NCI-H526 (cell line): ENCODE data around the gene DOK4.

Experiments
- DNase-seq, 2 experiments: peaks; one replicate each; lab custom pipeline; 2025; lab: John Stamatoyannopoulos, UW

The DOK4 gene

DNA sequence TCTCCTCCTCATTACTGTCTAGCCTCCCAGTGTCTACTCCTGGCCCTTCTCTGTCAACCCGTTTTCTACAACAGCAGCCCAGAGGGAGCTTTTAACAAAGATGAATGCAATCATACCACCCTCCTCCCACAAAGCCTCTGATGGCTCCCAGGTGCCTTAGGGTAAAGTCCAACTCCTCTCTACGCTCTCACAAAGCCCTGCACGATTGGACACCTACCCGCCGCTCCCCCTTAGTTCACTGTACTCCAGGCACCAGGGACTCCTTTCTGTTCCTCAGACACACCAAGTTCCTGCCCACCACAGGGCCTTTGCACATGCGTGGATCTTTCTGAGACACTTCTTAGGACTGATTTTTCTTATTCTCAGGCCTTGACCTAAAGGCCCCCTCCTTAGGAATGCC is 32.6 kb upstream of the DOK4 start:
- no peak for DNase-seq

DNA sequence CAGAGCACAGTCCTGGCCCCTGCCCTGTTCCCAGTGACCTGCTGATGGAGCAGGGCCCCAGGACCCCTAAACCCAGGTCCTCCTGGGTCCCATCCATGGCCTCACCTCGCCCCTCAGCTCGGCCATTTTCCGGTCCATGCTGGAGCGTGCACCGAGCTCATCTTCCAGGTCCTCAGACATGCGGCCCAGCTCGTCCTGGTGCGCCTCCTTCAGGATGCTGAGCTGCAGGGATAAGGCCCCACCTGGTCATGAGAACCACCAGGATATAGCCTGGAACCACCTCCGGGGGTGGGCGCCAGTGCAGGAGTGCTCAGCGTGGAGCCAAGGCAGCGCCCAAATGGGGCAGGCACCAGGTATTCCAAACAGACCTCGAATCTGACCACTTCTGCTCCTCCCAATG is 32.2 kb upstream of the DOK4 start:
- no peak for DNase-seq

DNA sequence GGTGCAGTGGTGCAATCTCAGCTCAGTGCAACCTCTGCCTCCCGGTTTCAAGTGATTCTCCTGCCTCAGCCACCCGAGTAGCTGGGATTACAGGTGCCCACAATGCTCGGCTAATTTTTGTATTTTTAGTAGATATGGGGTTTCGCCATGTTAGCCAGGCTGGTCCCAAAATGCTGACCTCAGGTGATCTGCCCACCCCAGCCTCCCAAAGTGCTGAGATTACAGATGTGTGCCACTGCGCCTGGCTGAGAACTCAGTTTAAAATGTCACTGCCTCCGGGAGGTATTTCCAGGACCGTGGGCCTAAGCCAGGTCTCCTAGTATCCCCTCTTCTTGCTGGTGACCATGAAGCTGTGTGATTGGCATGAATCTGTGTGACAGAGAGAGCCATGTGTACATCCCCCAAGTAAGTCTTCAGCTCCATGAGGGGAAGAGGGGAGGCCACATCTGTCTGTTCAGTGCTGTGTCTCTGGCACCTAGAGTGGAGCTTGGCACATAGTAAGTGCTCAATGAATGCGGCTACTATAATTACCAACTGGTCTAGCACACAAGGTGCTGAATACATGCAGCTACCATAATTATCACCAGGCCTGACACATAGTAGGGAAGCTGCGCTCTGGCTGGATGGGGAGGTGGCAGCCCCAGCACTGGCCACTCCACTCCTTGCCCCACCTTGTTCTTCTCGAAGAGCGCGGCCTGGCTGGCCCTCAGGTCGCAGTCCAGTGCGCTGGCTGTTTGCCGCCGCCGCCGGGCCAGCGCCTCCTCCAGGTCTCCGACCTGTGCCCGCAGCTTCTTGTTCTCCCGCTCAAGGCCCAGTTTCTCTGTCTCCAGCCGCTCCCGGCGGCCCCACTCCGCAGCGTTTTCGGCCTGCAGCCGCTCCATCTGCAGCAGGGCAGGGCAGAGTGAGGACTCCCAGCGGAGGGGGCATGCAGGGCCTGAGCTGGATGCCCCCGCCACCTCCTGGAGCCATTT is 31.4 kb upstream of the DOK4 start:
- no peak for DNase-seq

DNA sequence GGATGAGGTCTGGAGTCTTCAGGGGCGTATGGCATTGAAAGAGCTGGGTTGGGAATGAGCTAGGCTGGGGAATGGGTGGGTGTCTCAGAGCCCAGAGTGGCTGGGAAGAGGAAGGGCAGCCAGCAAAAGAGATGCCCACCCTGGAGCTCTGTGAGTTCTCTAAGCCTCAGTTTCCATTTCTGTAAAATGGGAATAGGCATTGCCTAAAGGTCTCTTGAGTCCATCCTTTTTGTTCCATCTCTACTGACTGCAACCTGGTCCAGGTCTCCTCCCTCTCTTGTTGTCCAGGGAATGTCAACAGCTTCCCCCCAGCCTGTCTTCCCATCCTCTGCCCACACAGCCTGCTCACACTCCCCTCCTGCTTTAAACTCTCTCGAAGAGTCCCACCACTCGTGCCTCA is 30.5 kb upstream of the DOK4 start:
- DNase-seq: no peak

DNA sequence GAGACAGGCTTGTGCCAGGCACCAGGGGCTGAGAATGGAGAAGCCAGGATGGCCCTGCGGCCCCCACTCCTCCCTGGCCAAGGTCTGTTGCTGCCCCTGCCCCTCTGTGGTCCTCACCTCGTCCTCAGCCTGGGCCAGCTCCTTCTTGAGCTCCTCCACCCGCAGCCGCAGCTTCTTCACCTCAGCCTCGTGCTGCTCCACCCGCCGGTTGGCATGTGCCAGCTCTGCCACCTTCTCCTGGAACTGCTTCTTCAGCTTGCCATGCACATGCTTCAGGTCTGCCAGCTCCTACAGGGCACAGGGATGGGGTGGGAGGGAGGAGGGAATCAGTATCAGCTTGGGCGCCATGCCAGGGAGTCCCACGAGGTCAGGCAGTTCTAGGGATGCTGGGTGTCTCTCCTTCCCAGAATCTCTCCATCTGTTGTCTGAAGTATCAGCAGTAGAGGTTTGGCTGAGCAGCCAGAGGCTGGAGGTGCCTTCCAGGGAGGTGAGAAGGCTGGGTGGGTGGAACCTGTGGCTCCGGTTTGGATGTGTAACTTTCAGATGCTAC is 30.0 kb upstream of the DOK4 start:
- DNase-seq: no peak

DNA sequence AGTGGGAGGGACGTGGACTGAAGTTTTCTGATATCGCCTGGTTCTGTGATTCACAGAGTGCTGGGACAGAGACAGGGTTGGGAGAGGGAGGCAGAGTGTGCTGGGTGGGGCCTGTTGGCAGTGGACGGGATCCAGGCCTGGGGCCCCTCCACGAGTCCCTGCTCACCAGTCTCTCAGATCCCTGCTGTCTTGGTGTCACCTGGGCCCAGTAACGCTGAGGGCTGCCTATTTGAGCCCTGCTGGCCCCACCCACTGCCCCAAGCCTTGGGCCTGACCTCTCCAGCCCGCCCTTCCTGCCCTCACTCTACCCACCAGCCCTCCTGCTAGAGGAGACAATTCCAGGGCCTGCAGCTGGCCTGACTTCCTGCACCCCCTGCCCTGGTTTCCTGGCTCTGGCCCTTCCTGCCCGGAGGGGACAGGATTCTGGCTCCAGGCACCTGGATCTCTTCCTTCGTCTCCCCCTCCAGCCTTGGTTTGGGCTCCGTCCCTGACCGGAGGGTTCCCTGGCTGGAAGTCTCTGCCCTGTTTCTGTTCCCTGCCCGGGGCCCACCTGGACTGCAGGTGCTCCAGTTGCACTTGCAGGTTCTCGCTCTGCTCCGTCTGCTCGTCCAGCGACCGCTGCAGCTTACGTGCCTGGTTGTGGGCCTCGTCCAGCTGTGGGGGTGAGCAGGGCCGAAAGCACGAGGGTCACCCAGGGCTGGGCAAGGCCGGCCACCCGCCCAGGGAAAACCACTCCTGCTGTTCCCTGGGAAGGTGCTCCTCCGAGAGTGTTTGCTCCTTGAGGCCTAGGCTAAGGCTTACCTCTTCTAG is 28.7 kb upstream of the DOK4 start:
- DNase-seq: no peak

DNA sequence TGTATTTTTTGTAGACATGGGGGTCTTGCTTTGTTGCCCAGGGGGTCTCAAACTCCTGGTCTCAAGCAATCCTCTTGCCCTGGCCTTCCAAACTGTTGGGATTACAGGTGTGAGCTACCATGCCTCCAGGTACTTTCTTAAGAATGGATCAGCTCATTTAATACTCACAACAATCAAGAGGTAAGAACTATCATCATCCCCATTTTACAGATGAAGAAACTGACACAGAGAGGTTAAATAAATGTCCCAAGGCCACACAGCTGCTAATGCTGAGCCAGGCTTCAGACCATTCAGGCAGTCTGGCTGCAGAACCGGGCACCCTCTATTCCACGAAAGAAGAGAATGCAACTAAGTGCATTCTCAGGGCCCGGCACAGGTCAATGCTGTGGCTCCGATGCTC is 28.1 kb upstream of the DOK4 start:
- no peak for DNase-seq

DNA sequence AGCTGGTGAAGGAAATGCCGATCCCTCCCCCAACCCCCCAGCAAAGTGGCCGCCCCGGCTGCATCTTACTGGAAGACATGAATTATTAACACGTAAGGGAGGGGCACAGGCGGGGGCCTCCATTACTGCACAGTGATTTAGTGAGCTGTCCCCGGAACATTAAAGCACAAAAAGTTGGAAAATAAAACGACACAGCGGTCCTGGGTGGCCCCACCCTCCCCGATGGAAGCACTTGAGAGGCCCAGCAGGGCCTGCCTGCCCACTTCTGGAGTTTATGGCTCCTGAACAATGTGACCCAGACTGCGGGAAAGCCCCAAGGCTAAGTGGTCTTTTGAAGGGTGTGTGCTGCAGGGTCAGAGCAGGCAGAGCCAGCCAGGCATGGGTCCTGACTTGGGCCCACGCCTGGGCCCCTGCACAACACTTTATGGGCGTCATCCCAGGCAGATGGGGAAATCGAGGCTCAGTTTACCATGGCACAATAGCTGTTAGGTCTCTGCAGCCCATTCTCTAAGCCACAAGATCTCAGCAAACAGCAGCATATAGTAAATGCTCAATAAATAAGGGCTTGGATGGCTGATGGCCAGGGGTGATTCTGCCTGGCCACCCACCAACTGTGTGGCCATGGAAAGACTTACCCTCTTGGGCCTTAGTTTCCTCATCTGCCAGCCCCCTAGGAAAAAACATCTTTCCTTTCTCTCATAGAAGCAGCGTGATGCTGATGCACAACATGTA is 27.2 kb upstream of the DOK4 start:
- no peak for DNase-seq

DNA sequence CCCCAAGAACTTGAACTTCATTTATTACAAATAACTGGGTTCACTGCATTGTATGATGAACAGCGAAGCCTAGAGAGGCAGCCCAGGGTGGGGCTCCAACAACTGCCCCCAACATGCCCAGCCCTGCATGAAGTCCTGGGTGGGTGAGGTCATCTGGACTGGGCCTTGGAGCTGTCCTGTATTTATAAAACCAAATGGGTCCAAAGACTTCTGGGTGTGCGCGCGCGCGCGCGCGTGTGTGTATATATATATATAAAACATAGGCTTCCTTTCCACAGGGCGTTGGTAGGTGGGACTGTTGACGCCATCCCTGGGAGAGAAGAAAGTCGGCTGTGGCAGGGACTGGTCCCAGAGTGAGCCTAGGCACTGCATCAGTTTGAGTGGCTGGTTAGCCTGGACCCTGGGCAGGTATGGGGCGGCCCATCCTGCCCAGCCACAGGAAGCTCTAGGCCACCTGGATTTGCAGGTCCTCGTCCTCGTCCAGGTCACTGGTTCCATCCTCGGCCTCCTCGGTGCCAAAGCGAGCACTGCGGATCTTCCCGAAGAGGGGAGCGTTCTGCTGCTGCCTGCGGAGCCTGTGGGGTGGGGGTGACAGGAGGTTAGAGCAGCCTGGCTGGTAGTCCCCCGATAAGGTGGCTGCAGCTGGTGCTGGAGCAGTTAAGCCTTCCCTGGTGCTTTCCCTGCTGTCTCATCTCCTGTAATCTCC is 26.2 kb upstream of the DOK4 start:
- DNase-seq: no peak

DNA sequence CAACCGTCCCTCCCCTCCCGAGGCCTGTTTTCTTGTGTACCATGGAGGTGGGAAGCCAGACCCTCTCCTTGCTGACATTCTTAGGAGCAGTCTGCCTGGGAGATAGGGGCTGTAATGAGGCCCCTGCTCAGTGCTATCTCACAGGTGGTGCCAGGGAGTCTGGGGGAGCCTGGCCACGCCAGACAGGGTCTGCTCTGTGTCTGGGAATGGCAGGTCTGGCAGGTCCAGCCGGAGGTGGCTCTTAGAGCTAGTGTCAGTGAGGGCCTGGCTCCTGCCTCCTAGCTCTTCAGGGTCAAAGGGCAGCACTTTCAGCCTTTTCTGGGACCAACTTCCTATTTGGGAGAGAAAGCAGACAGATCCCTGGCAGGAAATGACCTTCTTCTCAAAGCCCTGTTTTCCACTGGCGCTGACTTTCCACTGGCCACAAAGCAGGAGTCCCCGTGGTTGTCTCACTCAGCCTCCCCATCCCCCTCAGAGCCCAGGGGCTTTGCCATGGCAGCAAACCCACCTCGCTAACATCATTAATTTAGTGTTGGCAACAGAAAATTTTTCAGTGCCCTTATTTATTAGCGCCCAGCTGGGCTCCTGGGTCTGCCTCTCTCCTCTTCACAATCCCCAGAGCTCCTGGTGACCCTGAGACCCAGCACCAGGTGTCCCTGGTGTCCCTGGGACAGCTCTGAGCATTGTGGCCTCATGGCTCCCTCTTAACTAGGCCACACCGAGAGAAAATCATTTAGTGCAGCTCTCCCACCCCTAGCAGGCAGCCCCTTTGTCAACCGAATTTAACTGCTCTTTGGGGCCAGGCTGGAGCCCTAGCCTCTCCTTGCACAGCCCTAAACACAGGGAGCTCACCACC is 24.0 kb upstream of the DOK4 start:
- no peak for DNase-seq

DNA sequence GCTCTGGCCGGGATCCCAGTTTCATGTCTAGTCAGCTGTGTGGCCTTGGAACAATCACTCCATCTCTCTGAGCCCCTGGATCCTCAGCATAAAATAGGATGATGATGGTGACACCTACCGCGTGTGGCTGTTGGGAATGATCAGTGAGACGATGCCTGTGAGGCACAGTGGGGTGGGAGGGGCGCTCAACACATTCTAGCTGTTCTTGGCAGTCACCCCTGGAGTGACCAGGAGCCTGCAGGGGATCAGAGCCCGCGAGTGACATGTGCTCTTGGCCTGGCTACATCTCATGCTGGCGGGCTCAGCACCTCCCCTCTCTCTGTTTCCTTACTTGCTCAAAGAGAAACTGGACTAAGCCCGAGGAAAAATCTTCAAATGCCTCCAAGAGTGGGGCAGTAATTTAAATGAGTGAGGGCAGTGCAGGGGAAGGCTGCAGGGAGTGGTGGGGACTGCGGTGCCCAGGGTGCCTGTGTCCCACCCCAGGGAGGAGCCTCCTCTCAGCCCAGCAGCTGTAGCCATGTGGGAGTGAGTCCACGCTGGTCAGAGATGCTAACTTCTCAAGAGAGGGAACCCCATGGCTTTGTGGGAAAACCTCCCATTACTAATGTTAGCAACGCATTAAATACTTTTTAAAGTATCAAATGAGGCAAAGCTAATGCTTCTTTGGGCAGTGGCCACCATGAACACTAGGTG is 23.1 kb upstream of the DOK4 start:
- DNase-seq: no peak

DNA sequence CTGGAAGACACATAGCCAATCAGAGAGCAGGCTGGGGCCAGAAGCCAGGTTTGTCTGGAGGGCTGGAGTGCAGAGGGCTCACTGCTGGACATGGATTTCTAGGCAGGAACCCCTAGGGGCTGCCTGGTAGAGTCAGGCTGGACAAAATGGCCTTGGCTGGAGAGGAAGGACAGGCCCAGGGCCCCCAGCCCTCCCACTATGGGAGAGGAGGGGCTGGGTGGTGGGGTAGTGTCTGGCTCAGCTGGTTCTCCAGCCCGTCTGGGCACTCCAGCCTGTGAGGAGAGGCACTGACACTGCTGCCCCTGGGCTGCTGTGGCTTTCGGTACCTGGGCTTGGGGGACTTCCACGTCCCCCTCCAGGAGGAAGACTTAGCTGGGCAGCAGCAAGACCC is 21.7 kb upstream of the DOK4 start:
- no peak for DNase-seq

DNA sequence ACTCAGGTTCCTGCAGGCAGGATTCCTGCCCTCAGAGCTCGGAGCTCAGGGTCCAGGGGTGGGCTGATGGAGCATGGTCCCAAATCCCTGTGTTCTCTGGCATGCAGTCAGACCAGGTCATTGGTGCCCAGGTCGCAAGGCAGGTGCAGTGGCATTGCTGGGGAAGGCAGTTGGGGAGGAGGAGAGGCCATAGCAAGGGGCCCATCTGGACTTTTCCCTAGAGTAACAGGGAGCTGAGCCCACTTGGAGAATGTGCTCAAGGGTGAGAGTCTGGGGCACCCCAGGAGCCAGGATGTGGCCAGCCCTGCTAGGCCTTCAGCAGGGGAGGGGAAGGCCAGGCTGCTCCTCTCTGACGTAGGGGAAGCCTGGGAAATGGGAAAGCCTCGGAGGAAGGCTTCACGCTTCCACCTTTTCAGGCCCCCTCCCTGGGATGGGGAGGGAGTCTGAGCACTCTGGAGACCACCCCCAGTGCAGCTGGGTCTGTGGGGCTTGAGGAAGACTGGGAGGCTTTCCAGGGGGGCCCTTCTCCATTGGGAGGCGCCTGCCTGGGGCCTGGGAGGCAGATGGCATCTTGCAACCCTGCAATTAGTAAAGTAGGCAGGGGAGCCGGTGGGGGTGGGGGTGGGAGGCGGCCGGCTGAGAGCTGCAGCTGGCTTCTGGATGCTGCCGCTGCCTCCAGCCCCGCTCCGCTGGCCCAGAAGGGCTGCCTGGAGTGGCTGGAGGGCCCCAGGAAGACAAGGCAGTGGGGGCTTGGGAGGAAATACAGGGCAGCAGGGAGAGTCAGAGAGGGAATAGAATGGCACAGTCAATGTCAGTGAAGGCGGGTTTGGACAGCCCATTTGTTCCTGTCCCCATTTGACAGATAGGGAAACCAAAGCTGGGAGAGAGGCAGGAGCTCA is 21.1 kb upstream of the DOK4 start:
- no peak for DNase-seq

DNA sequence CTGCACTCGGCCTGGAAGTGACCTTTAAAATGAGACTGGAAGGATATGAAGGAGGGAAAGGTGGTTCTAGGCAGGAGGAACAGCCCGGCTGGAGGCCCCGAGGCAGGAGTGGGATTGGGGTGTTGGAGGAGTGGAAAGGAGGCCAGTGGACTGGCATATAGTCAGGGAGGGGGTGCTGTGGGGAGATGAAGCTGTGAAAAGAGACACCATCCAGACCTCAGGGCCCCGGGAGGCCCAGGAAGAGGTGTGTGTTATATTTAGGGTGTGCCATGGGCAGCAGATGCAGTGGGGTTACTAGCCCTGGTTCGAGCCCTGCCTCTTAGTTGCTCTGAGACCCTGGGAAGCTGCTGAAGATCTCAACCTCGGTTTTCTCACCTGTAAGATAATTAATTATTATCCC is 18.9 kb upstream of the DOK4 start:
- no peak for DNase-seq

DNA sequence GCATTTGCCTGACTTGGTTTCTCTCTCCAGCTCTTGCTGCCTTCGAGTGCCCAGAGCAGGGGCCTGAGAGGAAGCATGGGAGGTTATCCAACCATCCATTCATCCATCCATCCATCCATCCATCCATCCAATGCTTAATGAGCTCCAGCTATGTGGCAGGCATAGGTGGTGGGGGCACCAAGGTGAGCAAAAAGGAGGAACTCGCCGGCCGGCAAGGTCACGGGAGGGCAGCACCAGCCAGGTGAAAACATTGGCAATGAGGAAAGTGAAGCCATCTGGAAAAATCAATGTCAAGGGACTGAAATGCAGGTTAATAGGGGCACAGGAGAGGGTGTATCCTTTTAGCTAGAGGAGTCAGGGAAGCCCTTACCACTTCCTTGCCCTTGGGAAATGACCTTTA is 18.2 kb upstream of the DOK4 start:
- DNase-seq: no peak

DNA sequence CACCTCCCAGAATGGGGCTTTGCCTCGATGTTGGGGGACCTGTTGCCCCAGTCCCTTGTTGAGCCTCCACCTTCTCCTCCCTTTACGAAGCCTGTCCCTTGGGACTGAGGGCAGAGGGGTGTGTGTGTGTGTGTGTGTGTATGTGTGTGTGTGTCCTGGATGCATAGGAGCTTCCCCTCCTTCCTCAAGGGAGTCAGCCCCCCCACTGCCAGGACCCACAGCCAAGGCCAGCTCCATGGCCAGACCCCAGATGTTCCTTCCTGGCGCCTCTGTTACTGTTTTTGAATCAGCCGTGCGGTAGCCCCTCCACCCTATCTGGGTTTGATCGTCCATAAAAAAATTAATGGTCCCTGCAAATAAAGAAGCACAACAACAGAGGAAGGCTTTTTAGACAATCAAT is 17.7 kb upstream of the DOK4 start:
- no peak for DNase-seq

DNA sequence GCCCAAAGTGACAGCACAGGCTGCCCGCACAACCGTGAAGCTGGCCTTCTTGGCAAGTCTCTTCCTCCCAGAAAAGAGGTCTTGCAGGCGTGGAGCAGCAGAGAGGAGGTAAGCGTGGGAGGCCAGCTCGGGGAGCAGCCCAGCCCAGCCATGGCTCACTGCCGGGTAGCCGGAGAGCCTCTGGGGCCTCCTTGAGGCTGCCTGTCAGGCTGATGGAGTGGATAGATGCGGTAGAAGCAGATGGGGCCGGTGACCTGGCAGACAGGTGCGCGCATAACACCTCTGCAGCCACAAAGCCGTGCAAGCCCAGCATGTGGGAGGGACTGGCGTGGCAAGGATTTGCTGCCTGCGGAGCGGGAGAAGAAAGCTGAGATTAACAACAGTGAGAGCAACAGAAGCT is 17.1 kb upstream of the DOK4 start:
- no peak for DNase-seq

DNA sequence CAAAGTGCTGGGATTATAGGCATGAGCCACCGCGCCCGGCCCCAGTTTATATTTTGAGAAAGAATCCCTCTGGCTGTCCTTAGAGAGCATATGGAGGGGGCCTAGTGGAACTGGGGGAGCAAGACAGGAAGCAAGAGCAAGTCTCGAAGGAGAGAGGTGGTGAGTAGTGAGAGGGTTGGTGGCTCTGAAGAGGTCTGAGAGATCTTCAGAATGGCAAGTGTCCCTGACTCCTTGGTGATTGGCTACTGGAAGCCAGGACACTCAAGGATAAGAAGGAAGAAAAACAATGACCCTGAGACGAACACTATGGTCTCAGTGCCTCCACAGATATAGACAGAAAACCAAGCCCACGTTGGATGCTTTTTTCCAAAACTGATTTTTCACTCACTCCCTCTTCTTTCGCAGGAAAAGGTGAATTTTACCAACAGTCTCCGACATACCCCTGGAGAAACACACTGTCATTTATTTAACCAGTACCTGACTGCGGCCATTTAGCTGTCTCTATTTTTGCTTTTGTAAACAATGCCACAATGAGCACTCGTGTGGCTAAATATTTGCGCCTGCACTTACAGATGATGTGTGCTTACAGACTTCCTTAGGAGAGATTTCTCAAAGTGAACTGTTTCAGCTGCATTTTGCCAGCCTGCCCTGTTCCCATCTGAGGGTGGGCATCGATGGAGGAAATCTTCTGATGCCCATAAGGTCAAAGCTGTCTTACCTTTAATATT is 15.9 kb upstream of the DOK4 start:
- DNase-seq: no peak
